Loucy (cell line): ENCODE results near the gene WNT8A.

Experiments used
- H2AFZ ChIP-seq: fragments of 200-600 bp; sonication (generic); 2 replicates; pipeline ENCODE4 v1.6.0; 2016; ENCODE audit warnings: antibody characterized with exemption, mild to moderate bottlenecking, low read length, moderate library complexity
- H3F3A ChIP-seq: fragments of 200-600 bp; 2 replicates; pipeline ENCODE4 v1.6.0; 2016; ENCODE audit warnings: antibody characterized with exemption, low read depth, mild to moderate bottlenecking
- H3K27me3 ChIP-seq: fragments of 200-600 bp; sonication (generic); 2 replicates; pipeline ENCODE4 v1.6.1; 2014; ENCODE audit warnings: low read length, mild to moderate bottlenecking; ENCODE audit not compliant: insufficient read depth, poor library complexity, severe bottlenecking
- H3K36me3 ChIP-seq: fragments of 200-600 bp; sonication (generic); 2 replicates; pipeline ENCODE4 v1.6.1; 2016; ENCODE audit warnings: low read length; ENCODE audit not compliant: insufficient read depth
- H3K4me1 ChIP-seq: fragments of 200-600 bp; sonication (generic); 2 replicates; pipeline ENCODE4 v1.5.1; 2014; ENCODE audit warnings: low read length, mild to moderate bottlenecking; ENCODE audit not compliant: insufficient read depth, poor library complexity, severe bottlenecking
- H3K4me2 ChIP-seq: fragments of 200-600 bp; sonication (generic); 2 replicates; pipeline ENCODE4 v1.6.0; 2014; ENCODE audit warnings: antibody characterized with exemption, low read length, low read depth, mild to moderate bottlenecking; ENCODE audit not compliant: poor library complexity, severe bottlenecking
- H3K4me3 ChIP-seq: fragments of 200-600 bp; sonication (generic); 2 replicates; pipeline ENCODE4 v1.5.1; 2014; ENCODE audit warnings: low read length, mild to moderate bottlenecking, mixed read lengths; ENCODE audit not compliant: poor library complexity, severe bottlenecking
- H3K79me2 ChIP-seq: fragments of 200-600 bp; sonication (generic); 2 replicates; pipeline ENCODE4 v1.6.1; 2014; ENCODE audit warnings: low read length; ENCODE audit not compliant: insufficient read depth
- H3K9ac ChIP-seq: fragments of 200-600 bp; sonication (generic); 2 replicates; pipeline ENCODE4 v1.6.0; 2014; ENCODE audit warnings: mild to moderate bottlenecking, low read depth, low read length, moderate library complexity; ENCODE audit not compliant: poor library complexity, severe bottlenecking
- H3K9me2 ChIP-seq: fragments of 200-600 bp; sonication (generic); replicated peaks from 2 replicates; pipeline ENCODE4 v1.6.1; 2016; ENCODE audit warnings: low read depth, low read length, mixed read lengths
- H3K9me3 ChIP-seq: fragments of 200-600 bp; sonication (generic); 2 replicates; pipeline ENCODE4 v1.6.1; 2014; ENCODE audit warnings: mild to moderate bottlenecking, antibody characterized with exemption, low read length, low read depth; ENCODE audit not compliant: insufficient read depth
- H4K20me1 ChIP-seq: fragments of 200-600 bp; sonication (generic); 2 replicates; pipeline ENCODE4 v1.6.0; 2014; ENCODE audit warnings: antibody characterized with exemption, low read length, mild to moderate bottlenecking; ENCODE audit not compliant: insufficient read depth, poor library complexity, severe bottlenecking
- CTCF ChIP-seq: fragments of 200-600 bp; sonication (generic); conservative IDR thresholded peaks from 2 replicates; pipeline ENCODE4 v1.5.1; 2014; ENCODE audit warnings: mild to moderate bottlenecking, antibody characterized with exemption, low read length
- EZH2phosphoT487 ChIP-seq: fragments of 200-600 bp; IDR thresholded peaks from 2 replicates; pipeline ENCODE4 v1.6.1; 2018; ENCODE audit warnings: antibody characterized with exemption, mild to moderate bottlenecking, moderate library complexity, borderline replicate concordance

Gene WNT8A

DNA sequence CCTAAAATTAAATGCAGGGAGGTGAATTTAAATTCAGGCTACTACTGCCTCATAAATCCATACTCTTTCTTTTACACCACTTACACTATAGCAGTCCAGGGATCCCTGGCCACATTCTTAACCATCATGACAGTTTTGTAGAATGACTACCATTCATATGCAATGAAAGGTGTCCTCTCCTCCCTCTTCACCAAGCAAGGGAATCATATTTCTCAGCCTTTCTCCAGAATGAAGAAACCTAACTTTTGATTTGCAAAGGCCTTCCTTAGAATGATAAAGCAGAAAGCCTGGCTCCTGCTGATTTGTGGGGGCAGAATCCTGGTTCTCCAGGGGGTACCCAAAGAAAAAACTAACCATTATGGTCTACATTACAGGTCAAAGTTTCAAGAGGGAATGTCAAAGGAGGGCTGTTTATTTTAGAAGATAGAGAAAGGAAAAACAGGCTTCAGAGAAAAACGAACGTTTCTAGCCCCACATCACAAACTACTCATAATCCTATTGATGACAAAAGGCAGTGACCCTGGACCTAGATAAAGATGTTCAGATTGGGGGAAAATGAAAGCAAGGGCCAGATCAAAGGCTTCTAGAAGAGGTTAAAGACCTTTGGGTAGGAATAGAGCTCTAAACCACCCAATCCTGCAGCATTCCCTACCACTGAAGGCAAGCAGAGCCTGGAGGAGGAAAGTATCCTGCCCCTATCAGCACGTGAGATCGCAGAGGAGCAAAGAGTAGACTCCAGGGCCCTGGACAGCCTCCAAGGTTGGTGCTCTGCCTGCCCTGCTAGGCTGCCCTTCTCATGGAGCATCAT lies 11.5 kb downstream of the WNT8A start:
- Histone ChIP-seq H3K9me3 (no peaks in the 10 kb centered on the region), H3K36me3 (no peaks in the 10 kb centered on the region), H3K4me2 (no peak overlapping the region), H3K79me2 (no peaks in the 10 kb centered on the region), H3K4me3 (no peak overlapping the region), H2AFZ (no peak overlapping the region), H3F3A (0 out of 2 replicates have a peak, but pooled peaks cover 3% of the 10 kb centered on the region), H3K9me2 (no peaks in the 10 kb centered on the region), H3K4me1 (peaks cover 52% of the 10 kb centered on the region), H3K27me3 (no peaks in the 10 kb centered on the region), H4K20me1 (no peaks in the 10 kb centered on the region), H3K9ac (no peak overlapping the region)
- TF ChIP-seq CTCF: no peak
- no peak for TF ChIP-seq EZH2phosphoT487

DNA sequence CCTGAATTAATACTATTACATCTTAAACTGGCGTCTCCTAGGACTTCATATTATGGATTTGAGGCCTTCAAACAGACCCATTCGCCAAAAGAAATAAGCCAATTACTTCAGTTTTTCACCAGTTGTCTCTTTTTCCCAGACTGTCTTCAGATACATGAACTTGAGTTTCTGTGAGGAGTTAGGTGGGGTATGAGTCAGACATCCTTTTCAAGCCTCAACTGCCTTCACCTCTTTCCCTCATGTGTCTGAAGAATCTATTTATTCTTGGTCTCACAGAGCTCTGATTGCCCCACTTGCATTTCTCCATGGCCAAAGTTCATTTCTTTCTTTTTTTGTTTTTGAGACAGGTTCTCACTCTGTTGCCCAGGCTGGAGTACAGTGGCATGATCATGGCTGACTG lies 12.5 kb downstream of the WNT8A start:
- H3K9me3 ChIP-seq: no peaks in the 10 kb centered on the region
- H3K4me3 ChIP-seq: no peak overlapping the region
- H3K79me2 ChIP-seq: no peaks in the 10 kb centered on the region
- TF ChIP-seq EZH2phosphoT487: no peak
- TF ChIP-seq CTCF: no peak
- H3F3A ChIP-seq: 0 out of 2 replicates have a peak, but pooled peaks cover 3% of the 10 kb centered on the region
- H3K36me3 ChIP-seq: no peaks in the 10 kb centered on the region
- H4K20me1 ChIP-seq: no peaks in the 10 kb centered on the region
- no peaks in the 10 kb centered on the region for H3K9me2 ChIP-seq
- H3K4me1 ChIP-seq: peaks cover 52% of the 10 kb centered on the region
- no peaks in the 10 kb centered on the region for H3K27me3 ChIP-seq
- H3K9ac ChIP-seq: no peak overlapping the region
- peak overlapping the region; percentile 4 for H3K4me2 ChIP-seq
- 0 out of 2 replicates have a peak overlapping the region, but pooled peaks have one; percentile 4 for H2AFZ ChIP-seq

DNA sequence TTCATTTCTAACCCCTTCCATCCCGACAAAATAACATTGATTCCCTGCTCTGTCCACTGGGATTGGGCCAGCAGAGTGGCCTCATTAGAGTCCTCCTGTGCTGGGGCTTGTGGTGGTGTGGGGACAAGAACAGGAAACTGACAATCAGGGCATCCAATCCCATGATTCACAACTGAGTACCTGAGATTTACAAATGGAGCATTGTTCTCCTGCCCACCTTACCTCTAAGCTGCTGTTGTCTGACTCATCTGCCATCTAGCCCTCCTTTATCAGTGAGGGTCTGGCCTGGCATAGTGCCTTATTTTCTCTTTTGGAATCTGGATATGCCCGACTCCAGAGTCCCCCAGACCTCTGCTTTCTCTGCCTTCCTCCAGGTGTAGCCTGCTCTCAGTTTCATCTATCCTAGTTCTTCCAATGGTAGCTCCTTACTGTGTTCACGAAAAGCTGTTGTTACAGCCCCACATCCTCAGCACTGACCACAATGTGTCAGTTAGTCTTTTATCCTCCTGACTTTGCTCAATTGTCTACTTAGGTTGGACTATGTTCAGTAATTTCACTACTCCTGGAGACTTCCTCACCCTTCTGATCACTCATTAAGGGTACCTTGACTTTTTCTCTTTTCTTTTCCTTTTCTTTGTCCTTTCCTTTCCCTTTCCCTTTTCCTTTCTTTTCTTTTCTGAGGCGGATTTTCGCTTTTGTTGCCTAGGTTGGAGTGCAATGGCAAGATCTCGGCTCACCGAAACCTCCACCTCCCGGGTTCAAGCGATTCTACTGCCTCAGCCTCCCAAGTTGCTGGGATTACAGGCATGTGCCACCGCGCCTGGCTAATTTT lies 13.4 kb downstream of the WNT8A start:
- no peak overlapping the region for H3K9ac ChIP-seq
- 0 out of 2 replicates have a peak, but pooled peaks cover 3% of the 10 kb centered on the region for H3F3A ChIP-seq
- no peaks in the 10 kb centered on the region for H3K9me3 ChIP-seq
- no peak overlapping the region for H2AFZ ChIP-seq
- H3K4me1 ChIP-seq: peaks cover 49% of the 10 kb centered on the region
- no peak for TF ChIP-seq CTCF
- no peak for TF ChIP-seq EZH2phosphoT487
- no peaks in the 10 kb centered on the region for H3K9me2 ChIP-seq
- H3K4me2 ChIP-seq: peak overlapping the region; percentile 26
- H3K27me3 ChIP-seq: no peaks in the 10 kb centered on the region
- H3K4me3 ChIP-seq: no peak overlapping the region
- H4K20me1 ChIP-seq: no peaks in the 10 kb centered on the region
- no peaks in the 10 kb centered on the region for H3K79me2 ChIP-seq
- H3K36me3 ChIP-seq: no peaks in the 10 kb centered on the region
